HepG2 (cell line): ENCODE results near the gene GNL1. TPM values are rescaled to one million over a fixed set of nuclear protein-coding genes. Genes with fewer than 3 reads are reported as not detected.

ENCODE experiments used
- AFF4 ChIP-seq: sonication (generic); formaldehyde crosslinking; IDR thresholded peaks from 2 replicates; pipeline ENCODE4 v1.4.0; 2020; ENCODE audit warnings: missing genetic modification reagents
- ARNT2 ChIP-seq: sonication (generic); formaldehyde crosslinking; IDR thresholded peaks from 2 replicates; pipeline ENCODE4 v1.8.0; 2022; ENCODE audit warnings: mild to moderate bottlenecking, low read depth, missing genetic modification reagents, moderate library complexity
- FOXC1 ChIP-seq: sonication (generic); formaldehyde crosslinking; IDR thresholded peaks from 2 replicates; pipeline ENCODE4 v1.8.0; 2022; ENCODE audit warnings: mild to moderate bottlenecking, missing genetic modification reagents, borderline replicate concordance
- GABPB1 ChIP-seq: IDR thresholded peaks from 2 replicates; pipeline ENCODE4 v1.6.1; 2016; ENCODE audit warnings: mild to moderate bottlenecking, missing genetic modification reagents, moderate library complexity, missing compliant biosample characterization
- KLF13 ChIP-seq: sonication (generic); formaldehyde crosslinking; IDR thresholded peaks from 2 replicates; pipeline ENCODE4 v1.4.0; 2020; ENCODE audit warnings: mild to moderate bottlenecking, missing genetic modification reagents
- MAFG ChIP-seq: sonication (generic); formaldehyde crosslinking; IDR thresholded peaks from 2 replicates; pipeline ENCODE4 v1.5.1; 2020; ENCODE audit warnings: mild to moderate bottlenecking, missing genetic modification reagents
- PHF21A ChIP-seq: sonication (generic); formaldehyde crosslinking; IDR thresholded peaks from 2 replicates; pipeline ENCODE4 v1.5.0; 2020; ENCODE audit warnings: mild to moderate bottlenecking, missing genetic modification reagents
- RCOR2 ChIP-seq: IDR thresholded peaks from 2 replicates; pipeline ENCODE4 v1.6.1; 2016; ENCODE audit warnings: missing biosample characterization, missing genetic modification reagents
- RNF2 ChIP-seq: fragments of 450-650 bp; conservative IDR thresholded peaks from 2 replicates; pipeline ENCODE4 v1.6.1; 2016; ENCODE audit warnings: low read depth
- SIX1 ChIP-seq: sonication (generic); formaldehyde crosslinking; IDR thresholded peaks from 2 replicates; pipeline ENCODE4 v1.4.0; 2020; ENCODE audit warnings: missing genetic modification reagents, borderline replicate concordance
- THRA ChIP-seq: sonication (generic); formaldehyde crosslinking; IDR thresholded peaks from 2 replicates; pipeline ENCODE4 v1.4.0; 2020; ENCODE audit warnings: missing genetic modification reagents, borderline replicate concordance
- XBP1 ChIP-seq: sonication (generic); formaldehyde crosslinking; IDR thresholded peaks from 2 replicates; pipeline ENCODE4 v1.5.0; 2020; ENCODE audit warnings: missing genetic modification reagents
- ZBTB46 ChIP-seq: sonication (generic); formaldehyde crosslinking; IDR thresholded peaks from 2 replicates; pipeline ENCODE4 v1.4.0; 2020; ENCODE audit warnings: mild to moderate bottlenecking, missing genetic modification reagents, borderline replicate concordance
- ZFP62 ChIP-seq: sonication (generic); formaldehyde crosslinking; IDR thresholded peaks from 2 replicates; pipeline ENCODE4 v1.4.0; 2020; ENCODE audit warnings: missing genetic modification reagents
- ZNF335 ChIP-seq: sonication (generic); formaldehyde crosslinking; IDR thresholded peaks from 2 replicates; pipeline ENCODE4 v1.4.0; 2020; ENCODE audit warnings: missing genetic modification reagents
- ZNF362 ChIP-seq: sonication (generic); formaldehyde crosslinking; IDR thresholded peaks from 2 replicates; pipeline ENCODE4 v1.4.0; 2020; ENCODE audit warnings: missing genetic modification reagents, mild to moderate bottlenecking, borderline replicate concordance
- ZNF556 ChIP-seq: sonication (generic); formaldehyde crosslinking; IDR thresholded peaks from 2 replicates; pipeline ENCODE4 v1.4.0; 2020; ENCODE audit warnings: mild to moderate bottlenecking, missing genetic modification reagents, borderline replicate concordance
- ZNF572 ChIP-seq: sonication (generic); formaldehyde crosslinking; IDR thresholded peaks from 2 replicates; pipeline ENCODE4 v1.5.1; 2020; ENCODE audit warnings: mild to moderate bottlenecking, missing genetic modification reagents
- ZNF614 ChIP-seq: IDR thresholded peaks from 2 replicates; pipeline ENCODE4 v1.6.1; 2018; ENCODE audit warnings: missing biosample characterization, missing genetic modification reagents, inconsistent platforms, borderline replicate concordance
- ZNF772 ChIP-seq: sonication (generic); formaldehyde crosslinking; IDR thresholded peaks from 2 replicates; pipeline ENCODE4 v1.5.0; 2020; ENCODE audit warnings: mild to moderate bottlenecking, missing genetic modification reagents
- polyA plus RNA-seq, 8 experiments: library from polyadenylated mRNA; depleted of rRNA in 3 of 8; stranded (reverse) in 7 of 8; unstranded in 1 of 8; fragments of >200 nt; fragmentation: Illumina TruSeq in 4 of 8; extraction: Trizol in 4 of 8; gene quantifications; 2 replicates each; pipeline versions ENCODE4 v1.2.1 to v1.2.3, GENCODE V29; 2011 to 2016; ENCODE audit warnings: low read depth in 4 of 8, missing spikeins in 1 of 8, mixed read lengths in 1 of 8; ENCODE audit not compliant: insufficient read depth in 1 of 8
- total RNA-seq, 5 experiments: library from RNA; depleted of rRNA; stranded (reverse); fragments of >200 nt; fragmentation: Illumina TruSeq; extraction: Trizol; gene quantifications; 2 replicates each; pipeline ENCODE4 v1.2.3, GENCODE V29; 2016; ENCODE audit warnings: low read depth in 1 of 5

GNL1 gene
- total and polyA plus RNA-seq, 2 of the 13 experiments (the other 11 are each of a cell fraction or from before 2014, with no cell fraction given) = 35.0 to 55.6 TPM

- TF ChIP-seq MAFG = no peak
- TF ChIP-seq AFF4 (CRISPR knock-in tag) = peak; percentile 72; the same call in 1 of the 2 replicates
- no peak for TF ChIP-seq RNF2
- peak; percentile 70; the same call in 1 of the 2 replicates for TF ChIP-seq ZNF556 (CRISPR knock-in tag)
- peak; percentile 93 for TF ChIP-seq PHF21A (CRISPR knock-in tag)
- 0 out of 2 replicates have a peak, but pooled peaks have one; percentile 47 for TF ChIP-seq XBP1 (CRISPR knock-in tag)
- peak; percentile 80; the same call in 1 of the 2 replicates for TF ChIP-seq ZNF614 (CRISPR knock-in tag)
- TF ChIP-seq ZBTB46 (CRISPR knock-in tag) = no peak
- no peak for TF ChIP-seq ZNF572 (CRISPR knock-in tag)
- TF ChIP-seq ZNF335 (CRISPR knock-in tag) = peak; percentile 90
- peak; percentile 22; the same call in 1 of the 2 replicates for TF ChIP-seq ZNF362 (CRISPR knock-in tag)
- 0 out of 2 replicates have a peak, but pooled peaks have one; percentile 17 for TF ChIP-seq ZFP62 (CRISPR knock-in tag)
- peak; percentile 71; the same call in 1 of the 2 replicates for TF ChIP-seq ARNT2 (CRISPR knock-in tag)
- TF ChIP-seq SIX1 (CRISPR knock-in tag) = peak; percentile 78; the same call in 1 of the 2 replicates
- no peak for TF ChIP-seq KLF13
- TF ChIP-seq GABPB1 (CRISPR knock-in tag) = peak; percentile 77
- TF ChIP-seq THRA = peak; percentile 64; the same call in 1 of the 2 replicates
- peak; percentile 69 for TF ChIP-seq ZNF772 (CRISPR knock-in tag)
- peak; percentile 55 for TF ChIP-seq RCOR2 (CRISPR knock-in tag)
- peak; percentile 79; the same call in 1 of the 2 replicates for TF ChIP-seq FOXC1 (CRISPR knock-in tag)
Measured at GRCh38 chr6:30515944-30516753, 40.1 kb downstream of the GNL1 start (continued).
